GM18508 (cell line): ENCODE measurements around the gene TNS3.

Experiments used
- ATAC-seq: cut with Tn5 transposase; IDR thresholded peaks from one replicate; pipeline ENCODE4 v1.9.1; 2021; ENCODE audit warnings: moderate number of reproducible peaks; ENCODE audit not compliant: insufficient read depth, unreplicated experiment

Gene TNS3

DNA sequence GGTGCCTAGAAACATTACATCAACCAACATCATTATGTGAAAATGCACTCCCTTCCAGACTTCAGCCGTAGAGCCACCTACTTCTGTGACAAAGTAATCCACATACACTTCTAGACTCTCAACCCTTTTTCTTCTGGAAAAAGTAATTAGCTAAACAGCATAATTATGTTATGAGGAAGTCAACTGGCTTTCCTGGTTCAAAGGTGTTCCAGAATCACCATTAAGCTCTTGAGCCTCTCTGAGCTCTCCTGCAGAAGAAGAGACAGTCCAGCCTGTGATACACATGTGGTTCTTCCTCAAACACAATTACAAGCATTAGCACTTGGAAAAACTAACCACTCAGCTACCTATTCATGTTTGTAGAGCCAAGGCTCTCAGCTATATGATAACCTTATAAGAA is 52.5 kb downstream of the TNS3 start:
- ATAC-seq = no peak

DNA sequence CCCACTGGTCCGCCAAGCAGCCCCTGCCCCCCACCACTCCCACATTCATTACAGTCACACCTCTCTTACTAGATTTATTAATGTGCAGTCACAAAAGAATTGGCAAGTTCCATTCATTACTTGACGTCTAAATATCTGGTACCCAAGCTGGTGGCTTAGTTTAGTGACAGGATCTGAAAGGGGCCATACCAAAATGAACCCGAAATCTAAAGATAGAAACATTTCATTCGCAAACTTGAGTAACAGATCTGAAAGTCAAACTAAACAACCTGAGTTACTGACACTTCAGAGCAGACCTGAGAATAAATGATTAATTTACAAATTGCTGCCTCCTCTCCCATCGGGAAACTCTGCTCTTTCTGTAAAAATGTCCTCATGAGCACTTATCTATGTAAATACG is 53.4 kb downstream of the TNS3 start:
- no peak for ATAC-seq

DNA sequence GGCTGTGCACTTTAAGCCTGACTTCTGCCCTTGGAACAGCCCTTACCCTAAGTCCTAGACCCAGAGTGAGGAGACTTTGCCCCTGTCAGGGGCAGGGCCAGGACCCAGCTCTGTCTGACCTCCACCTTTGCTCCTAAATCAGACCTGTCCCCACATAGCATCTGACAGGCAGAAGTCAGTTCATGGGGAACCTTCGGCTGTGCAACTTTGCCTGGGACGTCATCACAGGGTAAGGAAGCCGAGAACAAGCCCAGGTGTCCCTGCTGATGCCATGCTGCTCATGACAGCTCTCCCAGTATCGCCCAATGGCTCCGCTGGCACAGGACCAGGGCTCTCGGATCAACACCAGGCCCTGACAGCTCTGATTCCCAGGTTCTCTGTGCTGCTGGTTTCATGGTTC is 55.4 kb downstream of the TNS3 start:
- no peak for ATAC-seq

DNA sequence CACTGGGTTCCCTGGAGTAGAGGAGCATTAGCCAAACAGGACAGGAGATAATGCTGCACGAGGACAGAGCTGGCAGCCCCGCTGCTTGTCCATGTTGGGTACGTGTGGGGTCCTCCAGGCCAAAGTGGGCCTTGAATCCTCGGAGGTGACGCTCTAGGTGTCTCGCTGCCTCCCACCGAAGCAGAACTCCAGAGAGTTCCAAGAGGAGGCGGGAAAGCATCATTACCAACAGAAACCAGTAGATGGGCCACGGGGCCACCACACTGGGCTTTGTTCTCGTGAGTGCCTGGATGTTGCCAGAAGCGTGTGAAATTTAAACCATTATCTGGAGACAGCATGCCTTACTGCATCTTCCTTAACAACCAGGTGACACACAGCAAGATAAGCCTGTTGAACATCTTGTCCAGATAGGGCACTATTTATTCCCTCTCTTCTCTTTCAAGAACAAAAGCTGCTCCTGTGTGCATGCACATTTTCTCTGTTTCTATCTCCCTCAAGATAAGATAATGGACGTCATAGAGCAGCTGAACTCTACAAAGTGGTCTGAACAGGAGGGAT is 56.8 kb downstream of the TNS3 start:
- no peak for ATAC-seq

DNA sequence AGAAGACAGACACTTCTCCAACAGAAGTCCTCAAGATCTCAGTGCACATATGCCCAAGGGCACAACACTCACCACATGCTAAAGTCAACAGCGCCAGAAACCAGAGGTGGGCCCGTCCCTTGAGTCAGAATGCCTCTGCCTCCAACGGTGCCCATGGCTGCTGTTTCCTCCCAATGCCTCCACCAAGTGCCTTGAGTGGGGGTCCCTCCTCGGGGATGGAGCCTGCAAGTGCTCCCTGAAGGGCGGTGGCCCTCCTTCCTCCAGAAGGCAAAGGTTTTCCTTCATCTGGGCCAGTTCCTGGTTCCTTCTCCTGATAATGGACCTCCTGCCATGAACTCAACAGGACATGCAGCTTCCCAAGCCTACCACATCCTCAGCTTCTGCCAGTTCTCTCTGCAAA is 58.5 kb downstream of the TNS3 start:
- no peak for ATAC-seq

DNA sequence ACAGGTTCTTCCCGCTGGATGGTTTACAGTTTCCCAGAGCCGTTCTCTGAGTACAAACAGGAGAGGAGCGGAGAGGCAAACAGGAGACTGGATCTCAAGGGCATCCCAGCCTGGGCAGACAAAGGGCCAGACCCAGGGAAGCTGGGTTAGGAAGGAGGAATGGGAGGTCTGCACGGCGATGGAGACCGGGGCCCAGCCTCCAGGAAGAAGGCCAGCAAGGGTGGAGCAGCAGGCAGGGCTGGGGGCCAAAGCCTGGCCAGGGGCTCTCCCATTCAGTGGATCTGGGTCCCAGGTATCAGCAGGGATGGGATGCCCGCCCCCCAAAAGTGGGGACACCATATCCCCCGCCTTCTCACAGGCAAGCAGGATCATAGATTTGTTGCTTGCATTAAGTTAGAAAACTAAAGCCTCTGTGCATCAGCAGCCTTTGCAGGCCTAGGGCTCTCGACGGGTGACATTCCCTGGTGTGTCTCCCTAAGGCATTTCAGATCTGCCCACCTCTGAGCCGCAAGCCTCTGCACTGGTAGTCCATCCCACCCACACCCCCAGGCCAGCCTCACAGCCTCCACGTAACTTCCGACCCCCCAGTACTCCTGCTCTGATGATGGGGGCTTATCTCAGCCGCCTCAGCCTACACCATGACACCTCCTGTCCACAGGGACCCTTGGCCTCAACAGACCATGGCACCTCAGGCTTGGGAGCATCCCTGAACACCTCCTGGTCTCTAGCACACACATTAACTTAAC is 59.9 kb downstream of the TNS3 start:
- ATAC-seq = no peak

DNA sequence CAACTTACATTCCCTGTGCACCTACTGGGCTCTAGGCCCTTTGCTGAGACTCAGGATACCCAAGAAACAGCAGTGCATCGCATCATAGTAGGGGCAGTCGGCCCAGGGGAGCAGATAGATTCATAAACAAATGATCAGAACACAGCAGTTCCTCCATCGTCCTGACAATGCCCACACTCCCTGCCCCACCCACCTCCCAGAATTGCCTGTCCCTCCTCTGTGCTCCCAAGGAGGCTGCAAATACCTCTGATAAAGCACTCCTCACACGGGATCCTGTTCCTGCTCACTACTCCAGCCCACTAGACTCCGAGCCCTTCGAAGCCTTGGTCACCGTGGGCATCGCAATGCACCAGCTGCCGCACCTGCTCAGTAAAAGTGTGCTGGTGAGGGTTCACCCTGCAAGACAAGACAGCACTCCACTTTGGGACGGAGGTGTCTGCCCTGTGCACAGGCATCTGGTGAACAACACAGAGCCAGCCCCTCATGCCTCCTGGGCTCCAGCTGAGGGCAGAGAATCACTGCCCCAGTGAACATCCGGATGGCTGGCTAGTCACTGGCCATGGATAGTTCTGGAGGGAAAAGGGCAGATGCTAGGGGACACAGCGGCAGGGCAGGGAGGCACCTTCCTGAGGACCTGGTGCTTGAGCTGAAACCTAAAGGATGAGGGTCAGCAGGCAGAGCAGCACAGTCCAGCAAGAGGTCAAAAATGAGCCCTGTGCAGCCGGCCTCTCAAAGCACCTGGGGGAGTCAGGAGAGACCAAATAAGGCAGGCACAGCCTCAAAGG is 60.7 kb downstream of the TNS3 start:
- no peak for ATAC-seq

DNA sequence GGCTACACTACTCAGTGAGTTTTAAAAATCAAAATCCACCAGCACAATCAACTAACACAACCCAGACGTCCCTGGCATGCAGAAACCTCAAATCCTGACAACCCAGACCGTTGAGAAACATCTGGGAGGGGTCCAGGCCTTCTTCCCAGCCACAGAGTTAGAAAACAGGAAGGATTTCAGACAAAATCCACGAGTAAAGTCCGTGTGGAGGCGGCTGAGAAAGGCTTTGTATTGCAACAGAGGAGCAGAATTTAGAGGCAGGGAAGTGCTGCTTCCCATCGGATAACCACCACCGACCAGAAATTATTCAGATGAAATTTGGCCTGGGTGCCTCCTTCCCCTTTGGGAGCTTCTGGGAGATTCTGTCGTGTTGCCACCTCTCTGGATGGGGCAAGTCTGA is 61.5 kb downstream of the TNS3 start:
- ATAC-seq = no peak

DNA sequence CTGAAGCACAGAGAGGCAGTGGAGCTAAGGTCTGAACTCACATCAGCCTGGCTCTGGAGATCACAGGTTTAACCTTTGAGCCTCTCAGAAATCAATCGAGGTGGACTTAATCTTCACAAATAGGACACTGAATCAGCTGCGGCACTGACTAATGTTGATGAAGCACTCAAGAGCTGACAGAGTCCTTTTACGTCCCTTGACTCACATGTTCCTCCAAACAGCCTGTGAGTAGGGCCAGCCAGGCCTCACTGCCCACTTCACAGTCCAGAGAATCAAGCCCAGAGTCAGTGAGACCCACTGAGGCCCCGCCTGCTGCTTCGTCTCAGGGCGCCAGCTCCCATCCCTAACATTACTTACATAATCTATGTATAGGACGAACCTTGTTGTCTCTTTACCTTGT is 63.1 kb downstream of the TNS3 start:
- no peak for ATAC-seq

DNA sequence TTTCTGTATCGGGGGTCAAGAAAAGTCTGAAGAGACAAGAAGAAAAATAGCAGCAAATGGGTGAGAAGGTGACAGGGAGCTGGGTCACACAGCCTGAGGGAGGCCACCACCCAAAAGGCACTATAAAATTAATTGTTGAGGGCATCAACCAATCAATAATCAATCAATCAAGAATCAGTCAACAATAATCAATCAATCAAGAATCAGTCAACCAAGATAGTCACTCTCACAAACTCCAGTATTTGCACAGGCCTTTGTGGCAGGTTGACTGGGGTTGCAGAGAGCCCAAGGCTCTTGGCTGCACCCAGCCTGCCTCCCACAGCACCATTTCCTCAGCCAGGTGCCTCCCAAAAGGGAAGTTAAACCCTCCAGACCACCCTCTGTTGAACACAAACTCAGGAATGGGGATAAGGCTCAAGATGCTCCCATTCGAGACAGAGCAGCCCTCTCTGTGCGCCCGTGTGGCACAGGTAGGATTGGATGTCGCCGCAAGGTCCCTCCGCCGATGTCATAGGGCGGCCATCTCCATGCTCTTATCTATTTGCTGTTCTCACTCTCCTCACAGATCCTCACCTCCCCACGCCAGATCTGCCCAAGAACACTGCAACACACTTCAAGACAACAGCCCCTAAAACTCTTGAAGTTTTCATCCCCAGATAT is 64.0 kb downstream of the TNS3 start:
- ATAC-seq = no peak

DNA sequence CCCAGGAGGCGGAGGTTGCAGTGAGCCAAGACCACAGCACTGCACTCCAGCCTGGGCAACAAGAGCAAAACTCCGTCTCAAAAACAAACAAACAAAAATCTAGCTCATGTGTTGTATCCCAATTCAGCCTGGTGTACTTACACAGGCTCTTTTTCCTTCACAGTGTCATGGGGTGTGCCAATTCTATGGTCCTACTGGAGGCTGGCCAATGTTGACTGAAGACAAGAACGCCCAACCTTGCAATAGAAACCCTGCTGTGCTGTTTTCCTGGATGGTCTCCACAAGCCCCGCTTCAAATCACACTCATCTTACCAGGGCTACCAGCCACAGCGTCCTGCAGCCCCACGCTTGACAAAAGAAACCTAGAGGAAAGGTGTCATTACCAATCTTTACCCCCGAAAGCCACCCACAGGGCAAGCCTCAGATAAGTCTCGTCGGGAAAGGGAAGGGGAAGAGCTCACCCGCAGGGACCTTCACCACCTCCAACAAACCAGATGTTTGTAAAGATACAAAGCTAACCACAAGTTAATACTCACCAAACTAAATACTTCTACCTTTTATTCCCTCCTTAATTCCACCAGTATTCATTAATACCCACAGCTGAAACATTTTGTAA is 64.8 kb downstream of the TNS3 start:
- ATAC-seq = no peak

DNA sequence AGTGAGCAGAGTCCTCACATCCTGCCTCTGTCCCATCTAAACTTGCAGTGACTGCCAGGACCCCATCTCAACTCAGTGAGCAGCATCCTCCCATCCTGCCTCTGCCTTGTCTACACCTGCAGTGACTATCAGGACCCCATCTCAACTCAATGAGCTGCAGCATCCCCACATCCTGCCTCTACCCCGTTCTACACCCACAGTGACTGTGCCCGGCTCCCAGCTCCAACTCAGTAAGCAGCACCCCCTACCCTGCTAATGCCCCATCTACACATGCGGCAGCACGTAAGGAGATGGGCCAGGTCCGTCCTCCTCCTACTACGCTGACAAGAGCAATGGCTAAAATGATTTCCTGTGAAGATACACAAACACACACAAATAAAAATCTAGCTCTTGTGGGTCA is 65.5 kb downstream of the TNS3 start:
- no peak for ATAC-seq

DNA sequence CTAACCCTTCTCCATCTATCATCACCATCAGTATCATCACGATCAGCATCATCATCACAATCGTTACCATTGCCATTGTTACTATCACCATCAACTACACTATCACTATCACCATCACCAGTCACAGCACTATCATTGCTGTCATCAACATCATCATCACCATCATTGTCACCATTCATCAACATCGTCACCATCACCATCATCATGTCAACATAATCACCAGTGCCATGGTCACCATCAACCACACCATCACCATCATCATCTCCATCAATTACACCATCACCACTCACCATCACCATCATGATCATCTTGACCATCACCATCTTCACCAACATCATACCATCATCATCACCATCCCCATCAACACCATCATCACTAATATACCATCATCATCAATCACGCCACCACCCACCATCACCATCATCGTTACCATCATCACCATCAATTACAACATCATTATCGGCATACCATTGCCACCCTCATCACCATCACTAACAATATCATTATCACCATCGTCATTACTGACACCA is 66.5 kb downstream of the TNS3 start:
- ATAC-seq = no peak

DNA sequence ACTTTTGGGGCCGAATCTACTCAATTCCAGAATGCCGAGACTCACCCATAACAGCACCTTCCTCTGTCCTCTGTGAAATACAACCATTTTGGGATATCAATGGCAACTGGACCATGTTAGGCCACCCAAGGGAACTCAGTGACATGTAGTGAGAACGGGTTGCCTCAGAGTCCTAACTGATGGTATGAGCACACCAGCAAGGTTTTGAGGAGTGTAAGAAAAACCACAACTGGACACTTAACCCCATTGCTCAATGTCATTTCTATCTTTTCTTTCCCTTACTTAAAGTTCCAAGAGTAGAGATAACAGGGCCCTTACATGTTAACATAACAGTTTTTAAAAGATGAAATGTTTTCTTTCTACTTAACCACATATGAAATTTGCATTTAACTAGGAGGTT is 67.1 kb downstream of the TNS3 start:
- no peak for ATAC-seq

DNA sequence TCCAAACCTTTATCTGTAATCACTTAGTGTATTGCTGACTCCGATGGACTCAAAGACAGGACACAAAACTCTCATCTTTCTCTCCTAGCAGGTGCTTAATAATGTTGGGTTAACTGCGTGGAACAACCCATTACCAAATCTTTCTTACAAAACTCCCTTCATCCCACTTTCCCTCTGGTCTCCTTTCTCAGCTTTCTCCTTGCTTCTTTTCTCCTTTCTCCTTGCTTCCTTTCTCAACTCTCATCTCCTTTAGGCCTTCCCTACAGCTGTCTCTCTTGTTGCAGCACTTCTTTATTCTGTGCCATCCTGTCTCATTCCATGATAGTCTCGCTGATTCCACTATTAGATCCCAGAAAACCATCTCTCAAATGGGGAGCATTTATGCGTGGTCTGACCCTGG is 67.5 kb downstream of the TNS3 start:
- ATAC-seq = no peak

DNA sequence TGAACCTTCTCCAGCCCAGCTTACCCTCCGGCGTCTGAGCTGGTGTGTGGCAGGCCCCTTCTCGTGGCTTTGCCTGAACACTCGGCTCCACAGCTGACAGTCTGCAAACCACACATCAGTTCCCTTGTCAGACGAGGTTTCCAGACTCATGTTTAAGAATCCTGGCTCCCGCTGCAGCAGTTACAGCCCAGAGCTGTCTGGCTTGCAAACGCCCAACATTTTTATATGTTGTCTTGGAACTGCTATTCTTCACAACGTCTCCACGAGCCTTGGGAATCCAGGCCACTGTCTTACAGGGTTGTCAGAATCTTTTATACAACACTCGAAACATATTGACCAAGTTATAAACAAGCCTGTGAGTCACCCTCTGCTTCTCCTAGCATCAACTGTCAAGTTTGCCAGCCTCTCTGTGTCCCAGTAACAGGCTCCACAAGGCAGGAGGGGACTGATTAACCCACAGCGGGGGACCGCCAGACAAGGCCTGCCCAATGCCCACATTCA is 68.1 kb downstream of the TNS3 start:
- ATAC-seq = no peak

DNA sequence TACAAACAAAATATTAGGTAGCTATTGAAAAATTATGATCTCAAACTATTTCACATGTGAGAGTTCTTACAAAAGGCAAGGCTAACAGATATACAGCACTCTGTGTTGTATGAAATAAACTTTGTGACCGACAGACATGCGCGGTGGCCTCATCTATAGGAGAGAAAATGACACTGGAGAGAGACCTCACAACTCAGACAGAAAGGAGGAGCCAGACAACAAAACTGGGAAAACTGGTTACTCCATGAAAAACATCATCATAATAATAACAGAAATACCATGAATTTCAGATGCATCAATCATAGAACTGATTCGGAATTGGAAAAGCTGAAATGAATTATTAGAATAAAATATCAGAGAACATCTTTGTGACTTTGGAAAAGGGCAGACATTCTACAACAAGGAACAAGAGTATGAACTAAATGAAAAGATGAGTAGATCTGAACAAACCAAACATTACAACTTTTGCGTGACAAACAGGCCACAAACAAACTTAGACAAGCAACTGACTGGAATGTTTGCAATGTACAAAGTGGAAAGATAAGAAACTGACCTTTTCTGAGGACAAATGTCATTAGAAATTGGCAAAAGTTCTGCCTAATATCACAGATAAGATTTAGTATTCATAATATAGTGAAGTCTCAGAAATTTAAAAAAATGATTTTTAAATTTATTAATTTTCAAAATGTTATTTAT is 69.3 kb downstream of the TNS3 start:
- ATAC-seq = no peak

DNA sequence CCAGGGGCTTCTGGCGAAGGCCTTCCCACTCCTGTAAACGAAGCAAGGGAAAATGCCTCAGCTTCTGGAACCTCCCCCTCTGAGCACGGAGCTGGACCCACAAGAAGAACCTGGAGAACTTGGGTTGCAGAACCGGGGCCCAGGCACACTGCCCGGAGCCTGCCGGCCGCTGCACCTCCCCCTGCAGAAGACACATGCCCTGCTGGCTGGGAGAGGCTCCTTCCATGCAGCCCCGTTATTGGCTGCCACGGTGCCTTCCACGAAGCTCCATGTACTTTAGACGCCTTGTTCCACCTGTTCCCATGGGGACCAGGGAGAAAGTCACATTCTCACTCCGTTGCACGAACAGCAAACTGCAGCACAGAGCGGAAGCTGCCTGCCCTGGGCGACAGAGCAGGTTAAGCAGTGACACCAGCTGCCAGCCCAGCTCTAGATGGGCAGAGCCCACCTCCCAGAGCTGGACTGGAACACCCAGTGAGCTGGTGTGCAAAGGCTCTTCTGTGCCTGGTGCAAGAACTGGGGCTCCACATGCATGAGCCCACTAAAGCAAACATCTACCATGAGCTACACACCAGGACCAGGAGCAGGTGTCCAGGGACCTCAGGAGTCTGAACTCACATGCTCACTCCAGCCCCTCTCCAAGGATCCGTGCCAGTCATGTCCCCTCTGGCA is 70.1 kb downstream of the TNS3 start:
- ATAC-seq = no peak

DNA sequence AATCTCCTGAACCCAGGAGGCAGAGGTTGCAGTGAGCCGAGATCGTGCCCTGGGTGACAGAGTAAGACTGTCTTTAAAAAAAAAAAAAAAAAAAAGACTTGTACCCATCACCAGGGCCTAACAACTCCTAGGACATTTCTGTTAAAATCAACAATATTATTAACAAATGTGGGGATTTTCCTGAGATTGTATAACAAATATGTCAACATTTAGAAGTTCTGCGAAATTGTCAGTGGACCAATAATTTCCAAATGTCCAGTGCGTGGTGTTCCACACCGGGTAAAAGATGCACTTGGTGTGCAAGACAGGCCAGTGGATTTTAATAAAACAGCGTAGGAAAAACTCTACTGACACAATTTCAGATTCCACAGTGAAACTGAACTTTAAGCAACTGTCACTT is 71.1 kb downstream of the TNS3 start:
- no peak for ATAC-seq
